Stimulated activated CD8-positive, alpha-beta memory T cell treated with anti-CD3 and anti-CD28 coated beads, Interleukin-12 subunit alpha, Interleukin-12 subunit beta, amount 100 ng/mL, for 1 hour (primary cell): ENCODE data around the gene PUSL1.
A peak's percentile ranks its signal among the peaks of the same experiment; 100 is the strongest.

Source experiments
- DNase-seq: peaks from one replicate; pipeline ENCODE4 v3.0.0-alpha.2; 2020; ENCODE audit warnings: low read depth

The PUSL1 gene

DNA sequence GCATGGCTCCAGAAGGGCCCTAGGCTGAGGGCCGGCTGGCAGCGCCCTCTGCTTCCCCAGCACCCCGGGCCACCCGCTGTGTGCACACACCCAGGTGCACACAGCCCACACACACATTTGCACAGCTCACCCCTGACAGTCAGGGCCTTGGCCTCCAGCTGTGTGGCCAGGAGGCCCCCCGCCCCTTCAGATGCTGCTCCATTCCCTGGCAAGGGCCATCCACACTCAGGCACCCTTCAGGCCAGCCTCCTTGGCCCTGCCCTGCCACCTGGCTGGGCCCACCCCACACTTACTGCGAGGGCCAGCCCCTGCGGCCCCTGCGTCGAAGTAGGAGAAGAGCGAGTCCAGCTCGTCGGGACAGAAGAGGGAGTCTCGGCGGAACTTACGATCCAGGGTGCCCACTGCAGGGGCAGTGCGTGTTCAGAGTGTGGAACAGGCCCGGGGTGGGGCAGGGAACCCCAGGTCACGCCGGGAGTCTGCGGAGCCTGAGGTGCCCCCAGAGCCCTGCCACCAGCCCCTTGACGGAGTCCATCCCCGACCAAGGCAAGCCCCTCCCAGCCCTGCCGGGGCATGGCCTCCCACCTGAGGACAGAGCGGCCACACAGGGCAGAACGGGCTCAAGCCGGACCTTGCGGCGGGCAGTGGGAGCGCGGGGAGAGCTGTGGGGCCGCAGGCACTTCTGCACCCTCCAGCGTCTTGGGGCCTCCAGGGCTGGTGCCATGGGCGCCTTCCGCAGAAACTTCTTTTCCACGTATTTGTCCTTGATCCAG is 13.1 kb upstream of the PUSL1 start:
- no peak for DNase-seq

DNA sequence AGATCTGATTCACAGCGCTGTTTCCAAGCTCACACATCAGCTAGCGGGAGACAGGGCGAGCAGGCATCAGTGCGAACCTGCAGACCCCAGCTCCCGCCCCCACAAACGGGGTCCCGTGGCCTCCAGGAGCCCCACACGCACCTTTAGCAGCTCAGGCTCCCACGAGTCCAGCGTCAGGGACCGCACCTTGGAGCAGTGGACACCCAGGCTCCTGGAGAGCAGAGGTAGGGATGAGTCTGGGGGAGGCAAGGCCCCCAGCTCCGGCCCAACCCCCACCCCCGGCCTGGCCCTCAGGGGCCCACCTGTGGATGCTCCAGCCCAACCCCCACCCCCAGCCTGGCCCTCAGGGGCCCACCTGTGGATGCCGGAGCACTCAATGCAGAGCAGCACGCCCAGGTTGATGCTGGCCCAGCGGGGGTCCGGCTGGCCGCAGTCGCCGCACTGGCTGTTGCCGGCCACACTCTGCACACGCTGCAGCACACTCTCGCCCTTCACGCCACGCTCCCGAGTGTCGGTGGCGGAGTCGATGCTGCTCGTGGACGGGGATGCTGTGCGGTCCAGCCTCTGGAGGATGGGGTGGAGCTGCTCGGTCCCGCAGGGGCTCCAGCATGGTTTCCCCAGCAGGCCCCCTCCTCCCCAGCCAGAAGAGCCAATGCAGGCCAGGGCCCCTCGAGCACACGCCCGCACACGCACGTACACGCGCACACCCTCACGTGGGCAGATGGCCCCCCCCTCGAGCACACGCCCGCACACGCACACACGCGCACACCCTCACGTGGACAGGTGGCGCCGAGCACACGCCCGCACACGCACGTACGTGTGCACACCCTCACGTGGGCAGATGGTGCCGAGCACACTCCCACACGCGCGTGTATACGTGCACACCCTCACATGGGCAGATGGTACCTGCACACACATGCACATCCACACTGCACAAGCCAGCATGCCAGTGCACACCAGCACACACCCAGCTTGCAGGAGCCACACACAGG is 12.0 kb upstream of the PUSL1 start:
- no peak for DNase-seq

DNA sequence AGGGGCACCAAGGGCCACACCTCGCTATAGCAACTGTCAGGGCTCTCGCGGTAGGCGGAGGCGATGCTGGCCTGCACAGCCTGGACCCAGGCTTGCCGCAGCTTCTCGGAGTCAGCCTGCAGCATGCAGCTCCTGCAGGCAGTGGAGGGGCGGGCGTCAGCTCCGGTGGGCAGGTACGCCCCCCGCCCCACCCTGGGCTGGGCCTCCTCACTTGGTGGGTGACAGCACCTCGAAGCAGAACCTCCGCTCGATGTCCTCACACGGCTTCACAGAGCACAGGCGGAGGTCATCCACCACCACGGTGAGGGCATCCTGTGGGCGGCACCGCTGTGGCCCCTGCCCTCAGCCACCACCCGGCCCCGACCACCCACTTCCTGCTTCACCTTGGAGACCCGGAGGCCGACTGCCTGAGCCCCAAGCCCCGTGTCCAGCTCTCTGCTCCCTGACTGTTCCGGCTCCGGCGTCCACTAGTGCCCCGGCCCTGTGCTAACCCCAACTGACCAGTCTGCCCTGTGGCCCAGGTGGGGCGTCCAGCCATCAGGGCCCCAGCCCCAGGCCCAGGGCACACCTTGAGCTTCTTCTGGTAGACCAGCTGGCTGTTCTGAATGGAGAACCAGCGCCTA is 10.5 kb upstream of the PUSL1 start:
- DNase-seq = no peak

DNA sequence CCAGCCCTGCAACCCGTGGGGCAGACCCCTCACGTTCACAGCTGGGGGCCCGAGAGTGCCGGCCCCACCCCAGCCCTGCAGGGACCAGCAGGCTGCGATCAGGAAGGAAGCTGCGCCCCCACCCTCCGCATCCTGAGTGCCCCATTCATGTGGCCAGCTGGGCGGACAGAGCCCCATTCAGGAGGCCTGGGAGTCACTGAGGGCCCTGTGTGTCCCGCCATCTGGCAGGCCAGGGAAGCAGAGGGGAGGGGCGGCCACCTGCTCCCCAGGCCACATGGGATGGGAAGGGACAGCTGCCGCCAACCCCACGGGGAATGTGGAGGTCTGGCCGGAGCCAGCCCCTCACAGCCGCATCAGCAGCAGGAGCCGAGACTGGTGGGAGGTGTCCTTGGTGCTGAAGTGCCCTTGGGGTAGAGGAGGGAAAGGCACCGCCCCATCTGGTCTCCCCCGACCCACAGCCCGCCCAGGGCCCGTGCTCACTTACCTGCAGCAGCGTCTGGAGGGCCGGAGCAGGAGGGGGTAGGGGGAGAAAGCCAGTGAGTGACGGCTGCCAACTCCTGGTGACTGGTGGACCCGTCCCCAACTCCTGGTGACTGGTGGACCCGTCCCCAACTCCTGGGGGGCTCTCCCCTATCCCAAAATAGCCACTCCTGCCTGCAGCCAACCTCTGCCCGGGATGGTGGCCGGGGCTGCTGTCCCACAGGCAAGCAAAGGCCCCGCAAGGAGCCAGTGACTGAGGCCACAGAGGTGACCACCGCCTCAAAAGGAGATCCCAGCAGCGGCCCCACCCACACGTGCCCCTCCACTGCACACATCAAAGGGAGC is 9.3 kb upstream of the PUSL1 start:
- DNase-seq = no peak

DNA sequence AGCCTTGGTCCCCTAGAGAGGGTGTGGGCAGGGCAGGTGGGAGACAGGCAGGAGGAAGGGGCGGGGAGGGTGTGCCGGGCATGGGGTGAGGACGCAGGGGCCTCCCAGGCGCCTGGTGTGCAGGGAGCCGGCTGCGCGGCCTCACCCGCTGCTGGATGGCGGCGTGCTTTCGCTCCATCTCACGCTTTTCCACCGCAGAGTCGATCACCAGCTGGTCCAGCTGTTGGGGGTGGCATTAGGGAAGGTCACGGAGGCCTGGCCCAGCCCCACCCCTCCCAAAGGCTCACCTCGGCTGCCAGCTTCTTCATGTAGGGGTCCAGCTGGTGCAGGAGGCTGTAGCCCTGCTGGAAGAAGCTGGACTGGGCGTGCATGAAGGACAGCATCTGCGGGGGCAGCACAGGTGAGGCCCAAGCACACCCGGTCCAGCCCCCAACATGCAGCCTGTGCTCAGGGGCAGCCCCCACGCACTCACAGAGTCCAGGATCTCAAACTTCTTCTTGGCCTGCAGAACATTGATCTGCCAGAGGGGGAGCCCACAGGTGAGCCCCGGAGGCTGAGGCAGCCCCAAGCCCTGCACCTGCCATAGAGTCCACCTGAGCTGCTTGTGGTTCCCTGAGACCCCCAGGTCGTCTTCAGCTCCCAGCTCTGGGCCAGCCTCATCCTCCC is 8.6 kb upstream of the PUSL1 start:
- DNase-seq = no peak

DNA sequence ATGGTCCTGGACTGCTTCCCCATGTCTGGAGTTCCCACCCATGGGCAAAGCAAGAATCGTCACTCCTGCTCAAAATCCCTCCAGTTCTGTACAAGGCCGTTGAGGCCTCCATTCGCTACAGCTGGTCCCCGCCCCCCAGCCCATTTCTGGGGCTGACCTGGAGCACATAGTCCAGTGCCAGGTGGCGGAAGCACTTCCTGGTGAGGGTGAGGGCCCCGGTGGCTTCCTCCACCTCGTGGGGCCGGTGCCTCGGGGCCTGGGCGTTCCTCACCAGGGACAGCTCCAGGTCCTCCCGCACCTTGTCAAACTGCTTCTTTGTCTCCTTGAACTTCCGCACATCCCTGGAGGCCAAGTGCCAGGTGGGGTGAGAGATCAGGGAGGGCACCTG is 8.1 kb upstream of the PUSL1 start:
- no peak for DNase-seq

DNA sequence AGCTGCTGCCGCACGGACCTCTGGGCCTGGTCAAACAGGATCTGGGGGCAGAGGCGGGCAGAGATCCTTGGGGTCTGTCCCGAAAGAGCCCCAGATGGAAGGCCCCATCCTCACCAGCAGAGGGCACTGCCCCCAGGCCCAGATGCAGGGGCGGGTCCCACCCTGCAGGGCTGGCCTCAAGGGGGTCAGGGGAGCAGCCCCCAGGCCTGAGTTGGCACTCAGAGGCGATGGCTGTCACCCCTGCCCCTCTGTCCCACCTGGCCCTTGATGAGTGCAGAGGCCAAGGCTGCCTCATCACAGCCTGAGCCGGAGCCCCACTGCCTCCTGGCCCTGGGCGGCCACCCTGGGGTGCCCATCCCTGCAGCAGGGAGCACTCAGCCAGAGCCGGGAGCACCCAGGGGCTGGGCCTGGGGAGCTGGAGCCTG is 6.4 kb upstream of the PUSL1 start:
- DNase-seq = no peak

DNA sequence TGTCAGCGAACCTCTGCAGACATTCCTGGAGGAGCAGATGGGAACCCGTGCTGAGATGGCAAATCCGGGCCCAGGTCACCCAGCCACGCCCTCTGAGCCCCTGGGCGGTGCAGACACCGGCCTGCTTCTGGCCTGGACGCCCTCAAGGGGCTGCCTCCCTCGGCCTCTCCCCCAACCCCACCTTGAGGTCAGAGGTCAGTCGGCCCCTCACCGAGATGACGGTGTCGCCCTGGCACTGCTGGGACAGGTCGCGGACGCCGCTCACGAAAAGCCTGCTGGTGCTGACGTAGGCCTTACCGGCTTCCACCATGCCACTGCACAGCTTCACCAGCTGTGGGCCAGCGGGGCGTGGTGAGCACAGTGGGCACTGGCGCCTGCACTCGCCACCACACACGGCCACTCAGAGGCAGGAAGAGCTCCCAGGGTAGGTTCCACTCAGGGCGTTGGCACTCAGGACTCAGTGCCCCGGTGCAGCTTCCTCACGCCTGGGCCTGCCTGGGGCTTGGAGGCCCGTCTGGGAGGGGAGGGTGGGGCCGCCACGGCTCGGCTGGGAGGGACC is 5.4 kb upstream of the PUSL1 start:
- no peak for DNase-seq

DNA sequence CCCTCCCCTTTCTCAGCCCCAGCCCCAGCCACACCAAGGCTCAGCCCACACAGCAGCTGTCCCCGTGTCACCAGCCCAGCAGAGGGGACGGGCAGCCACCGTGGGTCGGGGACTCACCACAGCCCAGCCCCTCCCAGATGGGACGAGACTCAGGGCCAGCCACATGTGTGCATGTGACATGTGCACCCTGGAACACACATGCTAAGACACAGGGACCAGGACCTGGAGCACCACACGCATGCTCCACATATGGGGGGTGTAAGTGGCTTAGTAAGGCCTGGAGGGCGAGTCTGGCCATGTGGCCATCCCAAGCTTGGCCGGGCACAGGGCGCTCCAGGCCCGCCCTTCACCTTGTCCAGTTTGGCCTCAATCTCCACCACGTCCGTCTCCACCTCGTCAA is 4.7 kb upstream of the PUSL1 start:
- DNase-seq = no peak

DNA sequence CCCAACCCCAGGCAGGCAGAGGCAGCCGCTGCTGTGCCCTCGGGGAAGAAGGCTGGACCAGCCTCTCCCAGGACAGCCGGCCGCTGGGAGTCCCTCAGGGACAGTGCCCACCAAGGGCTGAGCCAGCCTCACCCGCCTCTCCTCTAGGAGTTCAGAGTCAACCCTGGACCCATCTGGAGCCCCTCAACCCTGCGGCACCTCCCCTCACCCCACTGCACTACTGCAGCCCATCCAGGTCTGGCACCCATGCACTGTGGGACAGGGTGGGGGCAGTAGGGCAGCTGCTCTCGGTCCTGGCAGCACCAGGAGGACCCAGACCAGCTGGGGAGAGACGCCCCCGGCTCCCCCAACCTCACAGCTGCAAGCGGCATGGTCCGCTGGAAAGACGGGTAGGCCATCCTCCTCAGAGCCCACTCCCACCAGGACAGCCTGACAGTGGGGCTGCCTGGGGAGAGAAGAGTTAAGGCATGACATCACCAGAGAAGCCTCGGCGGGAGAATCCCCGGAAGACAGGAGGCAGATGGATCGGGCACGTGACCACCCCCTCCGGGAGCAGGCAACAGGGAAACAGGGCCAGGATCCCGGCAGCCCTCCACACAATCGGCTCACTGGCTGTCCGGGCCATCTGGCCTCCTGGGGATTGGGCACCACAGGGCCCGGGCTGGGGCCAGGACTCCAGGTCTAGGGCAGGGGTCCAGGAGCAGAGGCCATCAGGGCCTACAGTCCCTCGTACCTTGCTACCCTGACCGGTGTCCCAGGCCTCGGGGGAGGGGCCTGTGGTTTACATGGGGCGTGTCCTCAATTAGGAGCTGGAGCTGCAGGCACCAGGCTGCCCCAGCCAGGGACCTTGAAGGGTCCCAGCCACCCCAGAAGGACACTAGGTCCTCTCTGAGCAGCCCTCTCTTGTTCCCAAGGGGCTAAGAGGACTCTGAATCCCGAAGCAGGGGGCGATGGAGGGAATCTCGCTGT is 3.8 kb upstream of the PUSL1 start:
- DNase-seq = no peak

DNA sequence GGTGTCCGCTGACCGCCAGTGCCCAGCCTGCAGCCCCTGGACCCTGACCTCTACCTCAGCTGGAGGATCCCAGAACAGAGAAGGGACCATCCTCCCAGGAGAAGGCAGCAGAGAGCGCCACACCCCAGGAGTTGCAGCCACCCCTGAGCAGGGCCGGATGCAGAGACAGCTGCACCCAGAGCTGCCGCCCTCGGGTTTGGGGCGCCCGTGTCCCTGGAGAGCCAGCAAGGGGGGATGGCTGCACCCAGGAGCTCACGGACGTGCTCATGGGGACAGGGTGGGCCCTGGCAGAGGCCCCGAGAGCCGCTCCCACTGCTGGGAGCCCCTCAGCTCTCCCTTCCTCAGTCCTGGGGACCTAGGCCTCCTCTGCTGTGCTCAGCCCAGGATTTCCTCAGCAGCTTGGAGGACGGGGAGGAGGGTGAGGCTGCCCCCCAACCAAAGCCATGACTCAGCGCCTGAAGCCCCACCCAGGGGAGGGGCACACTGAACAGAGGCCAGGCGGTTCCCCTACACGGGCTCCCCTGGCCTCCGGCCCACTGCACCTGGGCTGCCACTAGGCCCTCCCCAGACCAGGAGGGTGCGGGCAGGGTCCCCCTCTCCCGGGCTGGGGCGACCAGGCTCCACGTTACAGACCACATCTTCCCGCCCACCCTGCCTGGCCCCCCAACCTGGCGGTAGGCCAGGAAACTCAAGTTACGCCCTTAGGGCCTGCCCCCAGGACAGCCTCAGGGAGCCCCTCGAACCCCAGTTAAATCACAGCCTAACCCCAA is 2.9 kb upstream of the PUSL1 start:
- peak; percentile 61 for DNase-seq

DNA sequence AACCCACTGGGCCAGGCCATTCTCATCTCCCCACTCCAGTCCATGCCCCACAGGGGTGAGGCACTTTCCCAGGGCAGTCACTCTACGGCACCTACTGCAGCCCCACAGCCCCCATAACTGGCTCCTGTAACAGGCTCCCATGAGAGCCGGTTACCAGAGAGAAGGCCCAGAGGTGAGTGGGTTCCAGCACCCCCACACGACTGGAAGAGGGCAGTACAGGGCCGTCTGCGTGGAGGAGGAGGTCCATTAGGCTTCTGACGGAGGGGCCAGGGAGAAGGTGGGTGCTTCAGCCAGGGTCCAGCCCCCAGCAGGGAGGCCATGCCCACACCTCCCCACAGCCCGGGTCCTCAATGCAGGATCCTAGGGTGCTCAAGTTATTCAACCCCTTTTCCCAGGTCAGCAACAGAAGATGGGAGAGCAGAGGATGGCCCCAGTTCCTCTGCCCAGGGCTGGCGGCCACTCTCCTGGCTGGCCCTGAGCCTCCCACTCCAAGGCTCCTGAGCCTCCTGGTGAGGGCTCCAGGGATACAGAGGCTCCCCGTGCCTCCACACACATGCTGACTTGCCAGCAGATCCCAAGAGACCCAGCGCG is 2.2 kb upstream of the PUSL1 start:
- no peak for DNase-seq

DNA sequence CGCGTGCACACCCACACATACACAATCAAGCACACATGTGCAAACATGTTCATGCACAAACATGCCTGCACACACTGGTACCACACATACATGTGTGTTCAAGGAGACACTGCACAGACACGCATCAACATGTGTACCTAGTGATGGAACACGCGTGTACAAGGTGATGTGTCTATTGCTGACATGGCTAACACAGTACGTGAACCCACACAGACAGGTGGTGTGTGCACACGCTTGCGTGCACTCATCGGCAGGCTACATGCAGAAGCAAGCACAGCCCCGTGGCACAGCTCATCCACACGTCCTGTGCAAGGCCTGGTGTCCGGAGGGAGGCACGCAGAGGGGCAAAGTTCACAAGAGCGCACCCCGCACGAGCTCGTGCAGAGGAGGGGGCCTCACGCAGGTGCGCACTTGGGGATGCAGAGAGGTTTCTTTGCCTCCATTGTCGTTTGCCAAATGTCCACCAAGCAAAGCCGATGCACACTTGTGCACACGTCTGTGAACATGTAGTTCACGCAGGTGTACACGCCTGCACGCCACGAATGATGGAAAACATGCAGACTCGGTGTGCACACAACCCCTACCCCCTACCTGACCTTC is 1.6 kb upstream of the PUSL1 start:
- no peak for DNase-seq

DNA sequence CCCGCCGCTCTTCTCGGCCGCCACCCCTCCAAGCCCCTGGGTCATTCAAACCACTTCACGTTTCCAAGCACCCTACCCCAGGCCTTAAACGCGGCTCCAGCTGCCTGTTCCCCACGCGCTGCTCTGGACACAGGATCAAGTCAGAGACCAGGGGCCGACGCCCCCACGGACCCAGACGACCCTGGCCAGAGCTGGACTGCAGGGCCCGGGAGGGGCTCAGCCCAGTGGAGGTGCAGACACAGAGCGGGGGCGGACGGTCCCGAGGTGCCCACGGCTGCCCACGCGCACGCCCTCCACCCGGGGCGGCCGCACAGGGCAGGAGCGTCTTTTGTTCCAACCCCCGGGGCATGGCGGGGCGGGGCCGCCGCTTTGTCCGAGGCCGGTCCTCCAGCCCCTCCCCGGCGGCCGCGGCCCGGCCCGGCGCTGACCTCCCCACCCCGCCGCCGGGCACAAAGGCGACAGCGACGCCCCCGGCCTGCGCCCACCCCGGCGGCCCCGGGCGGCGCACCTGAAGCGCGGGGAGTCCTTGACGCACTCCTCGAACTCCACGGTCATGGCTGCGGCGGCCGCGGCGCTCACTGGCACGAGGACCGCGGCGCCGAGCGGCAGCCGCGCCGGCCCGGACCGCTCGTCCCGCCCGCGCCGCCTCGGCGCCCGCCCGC is 1.0 kb upstream of the PUSL1 start:
- no peak for DNase-seq

DNA sequence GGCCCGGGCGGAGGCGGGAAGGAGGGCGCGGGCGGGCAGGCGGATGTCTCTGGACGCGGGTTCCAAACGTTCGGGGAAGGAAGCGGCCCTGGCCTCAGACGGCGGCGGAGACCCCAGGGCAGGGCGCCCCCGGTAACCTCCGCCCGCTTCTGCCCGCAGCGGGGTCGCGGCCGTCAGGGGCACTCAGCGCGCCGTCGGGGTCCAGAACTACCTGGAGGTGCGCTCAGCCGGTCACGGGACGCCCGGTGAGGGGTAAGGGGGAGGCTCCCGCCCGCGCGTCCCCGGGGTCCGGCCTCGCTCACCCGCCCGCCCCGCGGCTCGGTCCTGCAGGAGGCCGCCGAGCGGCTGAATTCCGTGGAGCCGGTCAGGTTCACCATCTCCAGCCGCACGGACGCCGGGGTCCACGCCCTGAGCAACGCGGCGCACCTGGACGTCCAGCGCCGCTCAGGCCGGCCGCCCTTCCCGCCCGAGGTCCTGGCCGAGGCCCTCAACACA is 406 bp downstream of the PUSL1 start:
- DNase-seq = no peak

DNA sequence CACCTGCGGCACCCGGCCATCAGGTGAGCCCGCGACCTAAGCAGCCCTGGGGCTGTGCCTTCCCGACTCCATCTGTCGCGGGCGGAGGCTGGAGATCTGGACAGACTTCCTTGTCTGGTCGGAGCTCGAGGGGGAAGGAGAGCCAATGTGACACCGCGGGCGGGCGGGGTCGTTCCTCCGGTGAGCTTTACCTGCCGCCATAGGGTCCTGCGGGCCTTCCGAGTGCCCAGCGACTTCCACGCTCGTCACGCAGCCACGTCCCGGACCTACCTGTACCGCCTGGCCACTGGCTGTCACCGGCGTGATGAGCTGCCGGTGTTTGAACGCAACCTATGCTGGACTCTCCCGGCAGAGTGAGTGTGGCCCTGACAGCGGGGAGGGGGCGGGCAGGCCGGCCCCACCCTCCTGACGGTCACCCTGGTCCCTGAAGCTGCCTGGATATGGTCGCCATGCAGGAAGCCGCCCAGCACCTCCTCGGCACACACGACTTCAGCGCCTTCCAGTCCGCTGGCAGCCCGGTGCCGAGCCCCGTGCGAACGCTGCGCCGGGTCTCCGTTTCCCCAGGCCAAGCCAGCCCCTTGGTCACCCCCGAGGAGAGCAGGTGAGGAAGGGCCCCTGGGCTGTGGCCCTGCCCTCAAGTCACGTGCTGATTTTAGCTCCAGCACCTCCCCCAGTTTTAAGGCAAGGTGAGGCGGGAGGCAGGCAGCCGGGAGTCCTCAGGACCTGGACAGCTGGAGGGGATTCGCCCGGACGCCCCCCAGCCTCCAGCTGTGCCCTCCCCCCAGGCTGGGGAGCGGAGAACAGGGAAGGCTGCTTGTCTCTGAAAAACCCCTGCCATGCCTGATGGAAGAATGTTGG is 1.1 kb downstream of the PUSL1 start:
- DNase-seq = no peak

DNA sequence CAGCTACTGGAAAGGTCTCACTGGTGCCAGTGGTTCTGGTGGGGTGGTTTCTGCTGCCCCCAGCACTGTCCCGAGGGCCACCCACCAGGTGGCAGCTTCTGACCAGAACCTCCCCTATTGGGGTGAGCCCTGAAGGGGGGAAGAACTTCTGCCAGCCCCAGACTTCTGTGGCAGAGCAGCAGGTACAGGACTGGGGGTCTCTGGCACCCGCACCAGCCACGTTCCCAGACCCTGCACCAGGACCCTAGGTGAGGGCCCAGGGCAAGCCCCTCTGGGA is 1.6 kb downstream of the PUSL1 start:
- DNase-seq = no peak
